ENCODE results near the gene TRERF1. TPM values are rescaled to one million over a fixed set of nuclear protein-coding genes. Genes with fewer than 3 reads are reported as not detected.

TRERF1 gene
- total RNA-seq, 2 donors from 2014 or later: 9.5 to 34.8 TPM

DNA sequence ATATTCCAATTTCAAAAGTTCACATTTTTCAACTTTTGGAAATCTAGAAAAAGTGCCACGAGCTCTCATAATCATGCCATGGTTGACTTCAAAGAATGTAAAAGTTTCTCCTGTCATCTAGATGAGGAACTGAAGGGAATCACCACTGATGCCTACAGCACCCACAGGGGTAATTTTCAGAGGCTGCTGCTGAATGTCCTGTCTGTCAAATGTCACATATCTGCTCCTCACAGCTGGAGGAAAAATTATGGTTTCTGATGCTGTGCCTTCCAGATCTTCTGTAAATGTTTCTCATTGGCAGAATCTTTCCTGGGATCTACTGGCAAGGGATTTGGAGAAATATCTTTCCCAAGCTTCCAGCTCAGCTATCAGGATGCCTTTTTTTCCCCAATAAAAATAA lies 32.5 kb upstream of the TRERF1 start:
- Histone ChIP-seq H3K27me3 (replicated peaks; ENCODE audit: insufficient read depth) (no peaks in the 10 kb centered on the region), H3K9me3 (no peaks in the 10 kb centered on the region), H3K27ac (no peak overlapping the region), H3K4me3 (no peak overlapping the region), H3K4me1 (replicated peaks) (no peaks in the 10 kb centered on the region), H3K36me3 (no peaks in the 10 kb centered on the region)
- TF ChIP-seq POLR2A (IDR thresholded peaks at IDR 0.05): no peak
- TF ChIP-seq, protein P1, sequence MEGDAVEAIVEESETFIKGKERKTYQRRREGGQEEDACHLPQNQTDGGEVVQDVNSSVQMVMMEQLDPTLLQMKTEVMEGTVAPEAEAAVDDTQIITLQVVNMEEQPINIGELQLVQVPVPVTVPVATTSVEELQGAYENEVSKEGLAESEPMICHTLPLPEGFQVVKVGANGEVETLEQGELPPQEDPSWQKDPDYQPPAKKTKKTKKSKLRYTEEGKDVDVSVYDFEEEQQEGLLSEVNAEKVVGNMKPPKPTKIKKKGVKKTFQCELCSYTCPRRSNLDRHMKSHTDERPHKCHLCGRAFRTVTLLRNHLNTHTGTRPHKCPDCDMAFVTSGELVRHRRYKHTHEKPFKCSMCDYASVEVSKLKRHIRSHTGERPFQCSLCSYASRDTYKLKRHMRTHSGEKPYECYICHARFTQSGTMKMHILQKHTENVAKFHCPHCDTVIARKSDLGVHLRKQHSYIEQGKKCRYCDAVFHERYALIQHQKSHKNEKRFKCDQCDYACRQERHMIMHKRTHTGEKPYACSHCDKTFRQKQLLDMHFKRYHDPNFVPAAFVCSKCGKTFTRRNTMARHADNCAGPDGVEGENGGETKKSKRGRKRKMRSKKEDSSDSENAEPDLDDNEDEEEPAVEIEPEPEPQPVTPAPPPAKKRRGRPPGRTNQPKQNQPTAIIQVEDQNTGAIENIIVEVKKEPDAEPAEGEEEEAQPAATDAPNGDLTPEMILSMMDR (IDR thresholded peaks at IDR 0.05): no peak
- no peak for TF ChIP-seq POLR2AphosphoS5 (IDR thresholded peaks at IDR 0.05)
- WGBS: 84% methylated on average over 1 of the region's 1 CpG
- intact Hi-C loops (cut with DNase I): no loop called here
- no peak for DNase-seq (ENCODE audit: low spot score)

DNA sequence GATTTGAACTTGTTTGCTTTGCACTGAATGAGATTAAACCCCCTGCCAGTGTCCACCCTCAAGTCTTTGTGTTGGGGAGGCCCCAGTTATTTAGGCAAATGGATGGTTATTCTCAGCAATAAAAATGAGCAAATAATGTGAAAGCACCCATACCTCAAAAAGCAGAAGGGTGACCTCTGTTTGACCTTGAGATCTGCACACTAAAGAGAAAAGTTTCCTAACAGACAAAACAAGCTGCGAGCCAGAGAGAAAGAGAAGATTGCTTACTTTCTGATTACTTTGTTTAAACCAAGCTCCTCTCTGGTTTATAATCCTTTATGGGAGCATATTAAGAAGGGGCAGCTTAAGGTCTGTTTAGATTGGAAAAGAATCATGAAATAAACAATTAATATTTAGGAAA lies 30.4 kb upstream of the TRERF1 start:
- Histone ChIP-seq H3K4me3 (no peak overlapping the region), H3K4me1 (replicated peaks) (no peaks in the 10 kb centered on the region), H3K27ac (no peak overlapping the region), H3K27me3 (replicated peaks; ENCODE audit: insufficient read depth) (no peaks in the 10 kb centered on the region), H3K9me3 (no peaks in the 10 kb centered on the region), H3K36me3 (no peaks in the 10 kb centered on the region)
- DNase-seq (ENCODE audit: low spot score): no peak
- 13% methylated on average over 1 of the region's 1 CpG for WGBS
- intact Hi-C loops (cut with DNase I): no loop called here
- TF ChIP-seq, protein P1 (IDR thresholded peaks at IDR 0.05): no peak
- TF ChIP-seq POLR2A (IDR thresholded peaks at IDR 0.05): no peak
- TF ChIP-seq POLR2AphosphoS5 (IDR thresholded peaks at IDR 0.05): no peak

DNA sequence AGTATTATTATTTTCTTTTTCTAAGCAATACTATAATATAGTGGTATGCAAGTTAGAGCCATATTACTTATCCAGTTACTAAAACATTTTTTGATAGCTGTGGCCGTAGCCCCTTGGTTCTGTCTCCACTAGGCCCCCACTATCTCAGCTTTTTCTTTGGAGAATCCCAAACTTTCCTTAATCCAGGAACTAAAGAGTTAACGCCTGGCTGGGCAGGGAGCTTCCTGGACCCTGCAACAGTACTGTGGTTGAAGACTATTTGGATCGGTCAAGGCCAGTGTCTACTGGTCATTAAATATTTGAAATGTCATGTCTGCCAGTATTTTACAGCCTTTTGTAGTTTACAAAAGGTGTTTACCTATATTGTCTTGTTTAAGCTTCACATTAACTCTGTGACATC lies 20.0 kb upstream of the TRERF1 start:
- Histone ChIP-seq H3K36me3 (no peaks in the 10 kb centered on the region), H3K9me3 (no peaks in the 10 kb centered on the region), H3K27me3 (replicated peaks; ENCODE audit: insufficient read depth) (no peaks in the 10 kb centered on the region), H3K4me1 (replicated peaks) (no peaks in the 10 kb centered on the region), H3K27ac (no peak overlapping the region), H3K4me3 (no peak overlapping the region)
- intact Hi-C loops (cut with DNase I): no loop called here
- 54% methylated on average over 3 of the region's 3 CpGs for WGBS
- no peak for DNase-seq (ENCODE audit: low spot score)
- TF ChIP-seq POLR2AphosphoS5 (IDR thresholded peaks at IDR 0.05) (no peak), POLR2A (IDR thresholded peaks at IDR 0.05) (no peak)
- TF ChIP-seq, protein P1 (IDR thresholded peaks at IDR 0.05): no peak

DNA sequence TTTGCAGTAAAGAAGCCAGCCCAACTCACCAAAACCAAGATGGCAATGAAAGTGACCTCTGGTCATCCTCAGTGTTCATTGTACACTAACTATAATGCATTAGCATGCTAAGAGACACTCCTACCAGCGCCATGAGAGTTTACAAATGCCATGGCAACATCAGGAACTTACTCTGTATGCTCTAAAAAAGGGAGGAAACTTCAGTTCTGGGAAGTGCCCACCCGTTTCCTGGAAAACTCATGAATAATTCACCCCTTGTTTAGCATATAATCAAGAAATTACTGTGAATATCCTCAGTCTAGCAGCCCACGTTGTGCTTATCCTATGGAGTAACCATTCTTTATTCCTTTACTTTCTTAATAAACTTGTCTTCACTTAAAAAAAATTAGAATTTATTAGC lies 19.4 kb upstream of the TRERF1 start:
- no peaks in the 10 kb centered on the region for H3K4me1 ChIP-seq (replicated peaks)
- H3K4me3 ChIP-seq: no peak overlapping the region
- no peaks in the 10 kb centered on the region for H3K36me3 ChIP-seq
- no peaks in the 10 kb centered on the region for H3K27me3 ChIP-seq (replicated peaks; ENCODE audit: insufficient read depth)
- intact Hi-C loops (cut with DNase I): no loop called here
- WGBS: 77% methylated on average over 3 of the region's 3 CpGs
- H3K9me3 ChIP-seq: no peaks in the 10 kb centered on the region
- no peak overlapping the region for H3K27ac ChIP-seq
- DNase-seq (ENCODE audit: low spot score): no peak
- TF ChIP-seq POLR2A (IDR thresholded peaks at IDR 0.05) (no peak), POLR2AphosphoS5 (IDR thresholded peaks at IDR 0.05) (no peak)
- TF ChIP-seq, protein P1 (IDR thresholded peaks at IDR 0.05): no peak

DNA sequence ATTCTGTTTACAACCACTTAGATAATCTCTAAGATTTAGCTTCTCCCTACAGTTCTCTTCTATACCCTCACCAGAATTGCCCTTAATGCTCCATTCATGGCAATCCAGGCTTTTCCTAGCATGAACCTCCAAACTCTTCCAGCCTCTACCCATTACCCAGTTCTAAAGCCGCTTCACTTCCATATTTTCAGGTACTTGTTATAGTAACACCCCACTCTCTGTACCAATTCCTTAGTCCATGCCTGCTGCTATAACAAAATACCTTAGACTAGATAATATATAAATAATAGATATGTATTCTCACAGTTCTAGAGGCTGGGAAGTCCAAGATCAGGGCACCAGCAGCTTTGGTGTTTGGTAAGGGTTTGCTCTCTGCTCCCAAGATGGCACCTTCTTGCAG lies 16.5 kb upstream of the TRERF1 start:
- Histone ChIP-seq H3K36me3 (no peaks in the 10 kb centered on the region), H3K27me3 (replicated peaks; ENCODE audit: insufficient read depth) (no peaks in the 10 kb centered on the region), H3K4me3 (no peak overlapping the region), H3K27ac (no peak overlapping the region), H3K9me3 (no peaks in the 10 kb centered on the region), H3K4me1 (replicated peaks) (no peaks in the 10 kb centered on the region)
- 97% methylated on average over 1 of the region's 1 CpG for WGBS
- DNase-seq (ENCODE audit: low spot score): no peak
- intact Hi-C loops (cut with DNase I): no loop called here
- TF ChIP-seq POLR2AphosphoS5 (IDR thresholded peaks at IDR 0.05) (no peak), POLR2A (IDR thresholded peaks at IDR 0.05) (no peak)
- TF ChIP-seq, protein P1 (IDR thresholded peaks at IDR 0.05): no peak

Measured in prostate gland (tissue), 2 donors.